Measurements from ENCODE around the gene IL17RD. TPM values are rescaled to one million over a fixed set of nuclear protein-coding genes. Genes with fewer than 3 reads are reported as not detected.

IL17RD gene
- total and polyA plus RNA-seq, 10 of the 15 experiments (the other 5 are each of a cell fraction or from before 2014, with no cell fraction given): 0.01 to 0.08 (median 0.04) TPM; not detected in 3

- POLR2A ChIA-PET: no interaction called here
- H3K27me3 ChIP-seq (replicated peaks in 1 of 2; ENCODE audit: control insufficient read depth in 2 of 2, insufficient read depth in 2 of 2, low read length in 1 of 2): peaks cover 15 to 21% of the 10 kb centered on the region in 2 experiments
- TF ChIP-seq NRF1 (conservative IDR thresholded peaks at IDR 0.05; ENCODE audit: low read depth, low read length): no peak
- SMC1A ChIA-PET (ENCODE audit: uncharacterized antibody, unreplicated experiment): no interaction called here
- no peaks in the 10 kb centered on the region for H4K20me1 ChIP-seq (ENCODE audit: control insufficient read depth, insufficient read depth)
- intact Hi-C loops (cut with micrococcal nuclease; ENCODE audit: unreplicated experiment): loop anchor here (10.0 kb wide), 1 partner anchor 169 kb away; no protein-coding TSS in a partner anchor
- no peaks in the 10 kb centered on the region for H3K79me2 ChIP-seq (ENCODE audit: control insufficient read depth, insufficient read depth, low read length)
- no peak overlapping the region for H3K9ac ChIP-seq (ENCODE audit: control insufficient read depth, insufficient read depth, low read length)
- H3K4me2 ChIP-seq (ENCODE audit: control insufficient read depth, insufficient read depth): peak overlapping the region; percentile 82; the same call in 1 of the 2 replicates
- in situ Hi-C loops (cut with MboI): no loop called here
- ATAC-seq (peak; percentile 28), DNase-seq (ENCODE audit: low read depth, low spot score) (no peak), FAIRE-seq (no peak)
- BruUV-seq (replicated peaks): no TSS peak
- under 1% methylated on average over 30 of the region's 30 CpGs for WGBS (ENCODE audit: insufficient coverage, insufficient replicate concordance, low lambda C conversion rate, missing lambda C conversion rate)
- H3K4me1 ChIP-seq (ENCODE audit: control insufficient read depth, insufficient read depth, low read length): no peaks in the 10 kb centered on the region
- H3K27ac ChIP-seq (ENCODE audit: control insufficient read depth, insufficient read depth): no peak overlapping the region
- H3K4me3 ChIP-seq: peak overlapping the region; percentile 55; the same call in 1 of the 2 replicates
- no peaks in the 10 kb centered on the region for H3K36me3 ChIP-seq (ENCODE audit: control insufficient read depth in 2 of 2, insufficient read depth in 2 of 2, low read length in 1 of 2)
- RAD21 ChIA-PET (ENCODE audit: unreplicated experiment): no interaction called here
- no peaks in the 10 kb centered on the region for H3K9me3 ChIP-seq (replicated peaks; ENCODE audit: control insufficient read depth, insufficient read depth, low read length)
- CTCF ChIA-PET: no interaction called here
- H2AFZ ChIP-seq (ENCODE audit: control insufficient read depth, low read depth, low read length): no peak overlapping the region
Observed at GRCh38 chr3:57164217-57164656, 916 bp downstream of the IL17RD start.

GRCh38 chr3:57163751-57164150 is 1.4 kb downstream of the IL17RD start:
- Histone ChIP-seq H3K27me3 (replicated peaks in 1 of 2; ENCODE audit: control insufficient read depth in 2 of 2, insufficient read depth in 2 of 2, low read length in 1 of 2) (peaks cover 15 to 21% of the 10 kb centered on the region in 2 experiments), H3K9me3 (replicated peaks; ENCODE audit: control insufficient read depth, insufficient read depth, low read length) (no peaks in the 10 kb centered on the region), H3K9ac (ENCODE audit: control insufficient read depth, insufficient read depth, low read length) (no peak overlapping the region), H2AFZ (ENCODE audit: control insufficient read depth, low read depth, low read length) (no peak overlapping the region), H3K27ac (ENCODE audit: control insufficient read depth, insufficient read depth) (no peak overlapping the region), H3K4me2 (ENCODE audit: control insufficient read depth, insufficient read depth) (no peak overlapping the region), H4K20me1 (ENCODE audit: control insufficient read depth, insufficient read depth) (no peaks in the 10 kb centered on the region), H3K79me2 (ENCODE audit: control insufficient read depth, insufficient read depth, low read length) (no peaks in the 10 kb centered on the region), H3K36me3 (ENCODE audit: control insufficient read depth in 2 of 2, insufficient read depth in 2 of 2, low read length in 1 of 2) (no peaks in the 10 kb centered on the region), H3K4me1 (ENCODE audit: control insufficient read depth, insufficient read depth, low read length) (no peaks in the 10 kb centered on the region), H3K4me3 (no peak overlapping the region)
- CTCF ChIA-PET: no interaction called here
- RAD21 ChIA-PET (ENCODE audit: unreplicated experiment): interaction anchor here (1.0 kb wide), 1 partner anchor 33 kb away, joined by 3 read pairs; no protein-coding TSS in a partner anchor
- ATAC-seq (0 out of 3 replicates have a peak, but pooled peaks have one; percentile 6), FAIRE-seq (no peak), DNase-seq (ENCODE audit: low read depth, low spot score) (no peak)
- BruUV-seq (replicated peaks): no TSS peak
- in situ Hi-C loops (cut with MboI) (no loop called here), intact Hi-C loops (cut with micrococcal nuclease; ENCODE audit: unreplicated experiment) (loop anchor here (10.0 kb wide), 1 partner anchor 169 kb away; no protein-coding TSS in a partner anchor)
- POLR2A ChIA-PET: no interaction called here
- WGBS (ENCODE audit: insufficient coverage, insufficient replicate concordance, low lambda C conversion rate, missing lambda C conversion rate): 9% methylated on average over 7 of the region's 8 CpGs
- SMC1A ChIA-PET (ENCODE audit: uncharacterized antibody, unreplicated experiment): no interaction called here
- no peak for TF ChIP-seq ZNF384 (IDR thresholded peaks at IDR 0.05; ENCODE audit: borderline replicate concordance, low read depth, low read length)

All from GM12878 (cell line).